Neural cell (in vitro differentiated cells): ENCODE results near the gene POLDIP2. TPM values are rescaled to one million over a fixed set of nuclear protein-coding genes. Genes with fewer than 3 reads are reported as not detected.

ENCODE experiments used
- H2AFZ ChIP-seq: fragments of 200-600, 300-800 bp; sonication (generic), shearing (Covaris generic); 2 replicates; pipeline ENCODE4 v1.6.0; 2014; ENCODE audit warnings: low read depth, mild to moderate bottlenecking, antibody characterized with exemption, low read length, moderate library complexity
- H3F3A ChIP-seq: fragments of 200-600 bp; shearing (Covaris generic); 2 replicates; pipeline ENCODE4 v1.6.1; 2016; ENCODE audit warnings: mild to moderate bottlenecking, moderate library complexity, mixed read lengths, antibody characterized with exemption, low read length; ENCODE audit not compliant: insufficient read depth, poor library complexity, severe bottlenecking
- H3K27ac ChIP-seq: fragments of 200-600, 300-800 bp; sonication (generic), shearing (Covaris generic); 2 replicates; pipeline ENCODE4 v1.5.1; 2014; ENCODE audit warnings: mild to moderate bottlenecking, low read length, moderate library complexity
- H3K27me3 ChIP-seq: fragments of 300-800, 200-600 bp; sonication (generic), shearing (Covaris generic); 2 replicates; pipeline ENCODE4 v1.6.0; 2014; ENCODE audit warnings: mild to moderate bottlenecking, low read depth, low read length, moderate library complexity; ENCODE audit not compliant: insufficient read depth
- H3K36me3 ChIP-seq: fragments of 300-800, 200-600 bp; sonication (generic), shearing (Covaris generic); 2 replicates; pipeline ENCODE4 v1.5.1; 2014; ENCODE audit warnings: mild to moderate bottlenecking, antibody characterized with exemption, low read length, moderate library complexity; ENCODE audit not compliant: insufficient read depth
- H3K4me2 ChIP-seq: fragments of 300-800, 200-600 bp; sonication (generic), shearing (Covaris generic); 2 replicates; pipeline ENCODE4 v1.6.0; 2014; ENCODE audit warnings: mild to moderate bottlenecking, low read length
- H3K4me3 ChIP-seq: fragments of 300-800, 200-600 bp; sonication (generic), shearing (Covaris generic); 2 replicates; pipeline ENCODE4 v1.5.1; 2014; ENCODE audit warnings: mild to moderate bottlenecking, low read length, moderate library complexity
- H3K79me2 ChIP-seq: fragments of 200-600 bp; shearing (Covaris generic); replicated peaks from 2 replicates; pipeline ENCODE4 v1.6.0; 2014; ENCODE audit warnings: mild to moderate bottlenecking, low read length, moderate library complexity; ENCODE audit not compliant: insufficient read depth
- H3K9ac ChIP-seq: fragments of 300-800, 200-600 bp; sonication (generic), shearing (Covaris generic); 2 replicates; pipeline ENCODE4 v1.6.1; 2016; ENCODE audit warnings: mild to moderate bottlenecking, low read length, mixed read lengths
- H3K9me2 ChIP-seq: fragments of 200-600 bp; shearing (Covaris generic); 2 replicates; pipeline ENCODE4 v1.6.1; 2016; ENCODE audit warnings: mild to moderate bottlenecking, low read length, mixed read lengths; ENCODE audit not compliant: insufficient read depth
- H3K9me3 ChIP-seq: fragments of 200-600, 300-800 bp; sonication (generic), shearing (Covaris generic); 2 replicates; pipeline ENCODE4 v1.6.1; 2016; ENCODE audit warnings: mild to moderate bottlenecking, mixed run types, low read length, moderate library complexity, mixed read lengths
- H4K20me1 ChIP-seq: fragments of 200-600 bp; shearing (Covaris generic); 2 replicates; pipeline ENCODE4 v1.6.1; 2016; ENCODE audit warnings: mild to moderate bottlenecking, mixed run types; ENCODE audit not compliant: insufficient read depth
- EP300 ChIP-seq: fragments of 450-650 bp; conservative IDR thresholded peaks from 2 replicates; pipeline ENCODE4 v1.6.1; 2014; ENCODE audit warnings: antibody characterized with exemption, mild to moderate bottlenecking, moderate library complexity; ENCODE audit not compliant: poor library complexity, severe bottlenecking
- EZH2 ChIP-seq: fragments of 200-600, 300-800 bp; shearing (Covaris generic), sonication (generic); IDR thresholded peaks from 2 replicates; pipeline ENCODE4 v1.6.1; 2014; ENCODE audit warnings: antibody characterized with exemption, low read length, borderline replicate concordance, mild to moderate bottlenecking; ENCODE audit not compliant: insufficient read depth, poor library complexity, severe bottlenecking
- MXI1 ChIP-seq: fragments of 450-650 bp; conservative IDR thresholded peaks from 2 replicates; pipeline ENCODE4 v1.6.1; 2014; ENCODE audit warnings: antibody characterized with exemption, mild to moderate bottlenecking; ENCODE audit not compliant: poor library complexity, severe bottlenecking
- POLR2AphosphoS5 ChIP-seq: IDR thresholded peaks from 2 replicates; pipeline ENCODE4 v1.6.1; 2012
- RAD21 ChIP-seq: fragments of 450-650 bp; conservative IDR thresholded peaks from 2 replicates; pipeline ENCODE4 v1.6.1; 2014; ENCODE audit warnings: antibody characterized with exemption, mild to moderate bottlenecking, moderate library complexity
- SMC3 ChIP-seq: fragments of 450-650 bp; conservative IDR thresholded peaks from 2 replicates; pipeline ENCODE4 v1.6.1; 2014; ENCODE audit warnings: antibody characterized with exemption, mild to moderate bottlenecking, moderate library complexity; ENCODE audit not compliant: poor library complexity
- TAF1 ChIP-seq: IDR thresholded peaks from 2 replicates; pipeline ENCODE4 v1.6.1; 2012; ENCODE audit warnings: low read depth
- polyA plus RNA-seq: library from polyadenylated mRNA; depleted of rRNA; stranded (reverse); fragments of >200 nt; gene quantifications from 2 replicates; pipeline ENCODE4 v1.2.3, GENCODE V29; 2014
- TF ChIP-seq, protein P1 (sequence below): IDR thresholded peaks from 2 replicates; pipeline ENCODE4 v1.6.1; 2012; ENCODE audit warnings: borderline replicate concordance
- TF ChIP-seq, protein P2 (sequence below): fragments of 450-650 bp; IDR thresholded peaks from 2 replicates; pipeline ENCODE4 v1.5.1; 2014; ENCODE audit warnings: antibody characterized with exemption, mild to moderate bottlenecking, moderate library complexity; ENCODE audit not compliant: poor library complexity, severe bottlenecking

Gene POLDIP2
- polyA plus RNA-seq, 1 donor from 2014 or later: 75.4 TPM

DNA sequence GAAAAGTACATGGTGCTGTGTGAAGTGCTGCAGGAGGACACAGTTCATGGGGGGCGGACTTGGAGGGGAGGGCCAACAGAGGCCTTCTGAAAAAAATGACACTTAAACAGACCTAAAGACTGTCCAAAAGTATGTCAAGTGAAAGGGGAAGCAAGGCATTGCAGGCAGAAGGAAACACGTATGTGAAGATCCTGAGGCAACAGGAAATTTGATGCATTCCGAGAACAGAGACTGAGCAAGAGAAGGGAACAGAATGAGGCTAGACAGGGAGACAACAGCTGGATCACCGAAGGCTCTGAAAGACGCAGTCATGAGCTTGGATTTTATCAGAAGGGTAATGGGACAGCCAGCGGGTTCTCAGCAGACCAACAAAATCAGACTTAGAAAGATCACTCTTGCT, 23.2 kb downstream of the POLDIP2 start:
- H3K9me3 ChIP-seq: no peaks in the 10 kb centered on the region
- peak overlapping the region; percentile 88 for H3K4me3 ChIP-seq
- H3F3A ChIP-seq: no peaks in the 10 kb centered on the region
- no peak overlapping the region for H2AFZ ChIP-seq
- H3K9me2 ChIP-seq: no peaks in the 10 kb centered on the region
- no peaks in the 10 kb centered on the region for H3K36me3 ChIP-seq
- H4K20me1 ChIP-seq: no peaks in the 10 kb centered on the region
- no peak for TF ChIP-seq POLR2AphosphoS5
- TF ChIP-seq, protein P1, sequence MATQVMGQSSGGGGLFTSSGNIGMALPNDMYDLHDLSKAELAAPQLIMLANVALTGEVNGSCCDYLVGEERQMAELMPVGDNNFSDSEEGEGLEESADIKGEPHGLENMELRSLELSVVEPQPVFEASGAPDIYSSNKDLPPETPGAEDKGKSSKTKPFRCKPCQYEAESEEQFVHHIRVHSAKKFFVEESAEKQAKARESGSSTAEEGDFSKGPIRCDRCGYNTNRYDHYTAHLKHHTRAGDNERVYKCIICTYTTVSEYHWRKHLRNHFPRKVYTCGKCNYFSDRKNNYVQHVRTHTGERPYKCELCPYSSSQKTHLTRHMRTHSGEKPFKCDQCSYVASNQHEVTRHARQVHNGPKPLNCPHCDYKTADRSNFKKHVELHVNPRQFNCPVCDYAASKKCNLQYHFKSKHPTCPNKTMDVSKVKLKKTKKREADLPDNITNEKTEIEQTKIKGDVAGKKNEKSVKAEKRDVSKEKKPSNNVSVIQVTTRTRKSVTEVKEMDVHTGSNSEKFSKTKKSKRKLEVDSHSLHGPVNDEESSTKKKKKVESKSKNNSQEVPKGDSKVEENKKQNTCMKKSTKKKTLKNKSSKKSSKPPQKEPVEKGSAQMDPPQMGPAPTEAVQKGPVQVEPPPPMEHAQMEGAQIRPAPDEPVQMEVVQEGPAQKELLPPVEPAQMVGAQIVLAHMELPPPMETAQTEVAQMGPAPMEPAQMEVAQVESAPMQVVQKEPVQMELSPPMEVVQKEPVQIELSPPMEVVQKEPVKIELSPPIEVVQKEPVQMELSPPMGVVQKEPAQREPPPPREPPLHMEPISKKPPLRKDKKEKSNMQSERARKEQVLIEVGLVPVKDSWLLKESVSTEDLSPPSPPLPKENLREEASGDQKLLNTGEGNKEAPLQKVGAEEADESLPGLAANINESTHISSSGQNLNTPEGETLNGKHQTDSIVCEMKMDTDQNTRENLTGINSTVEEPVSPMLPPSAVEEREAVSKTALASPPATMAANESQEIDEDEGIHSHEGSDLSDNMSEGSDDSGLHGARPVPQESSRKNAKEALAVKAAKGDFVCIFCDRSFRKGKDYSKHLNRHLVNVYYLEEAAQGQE: no peak
- no peak for TF ChIP-seq EP300
- TF ChIP-seq TAF1: no peak
- no peak for TF ChIP-seq MXI1
- TF ChIP-seq EZH2: no peak
- no peak for TF ChIP-seq RAD21
- TF ChIP-seq, protein P2, sequence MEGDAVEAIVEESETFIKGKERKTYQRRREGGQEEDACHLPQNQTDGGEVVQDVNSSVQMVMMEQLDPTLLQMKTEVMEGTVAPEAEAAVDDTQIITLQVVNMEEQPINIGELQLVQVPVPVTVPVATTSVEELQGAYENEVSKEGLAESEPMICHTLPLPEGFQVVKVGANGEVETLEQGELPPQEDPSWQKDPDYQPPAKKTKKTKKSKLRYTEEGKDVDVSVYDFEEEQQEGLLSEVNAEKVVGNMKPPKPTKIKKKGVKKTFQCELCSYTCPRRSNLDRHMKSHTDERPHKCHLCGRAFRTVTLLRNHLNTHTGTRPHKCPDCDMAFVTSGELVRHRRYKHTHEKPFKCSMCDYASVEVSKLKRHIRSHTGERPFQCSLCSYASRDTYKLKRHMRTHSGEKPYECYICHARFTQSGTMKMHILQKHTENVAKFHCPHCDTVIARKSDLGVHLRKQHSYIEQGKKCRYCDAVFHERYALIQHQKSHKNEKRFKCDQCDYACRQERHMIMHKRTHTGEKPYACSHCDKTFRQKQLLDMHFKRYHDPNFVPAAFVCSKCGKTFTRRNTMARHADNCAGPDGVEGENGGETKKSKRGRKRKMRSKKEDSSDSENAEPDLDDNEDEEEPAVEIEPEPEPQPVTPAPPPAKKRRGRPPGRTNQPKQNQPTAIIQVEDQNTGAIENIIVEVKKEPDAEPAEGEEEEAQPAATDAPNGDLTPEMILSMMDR: no peak
- no peak for TF ChIP-seq SMC3
- no peak overlapping the region for H3K27ac ChIP-seq
- peaks cover 48% of the 10 kb centered on the region for H3K79me2 ChIP-seq
- no peaks in the 10 kb centered on the region for H3K27me3 ChIP-seq
- H3K9ac ChIP-seq: peak overlapping the region; percentile 87
- peak overlapping the region; percentile 99 for H3K4me2 ChIP-seq

DNA sequence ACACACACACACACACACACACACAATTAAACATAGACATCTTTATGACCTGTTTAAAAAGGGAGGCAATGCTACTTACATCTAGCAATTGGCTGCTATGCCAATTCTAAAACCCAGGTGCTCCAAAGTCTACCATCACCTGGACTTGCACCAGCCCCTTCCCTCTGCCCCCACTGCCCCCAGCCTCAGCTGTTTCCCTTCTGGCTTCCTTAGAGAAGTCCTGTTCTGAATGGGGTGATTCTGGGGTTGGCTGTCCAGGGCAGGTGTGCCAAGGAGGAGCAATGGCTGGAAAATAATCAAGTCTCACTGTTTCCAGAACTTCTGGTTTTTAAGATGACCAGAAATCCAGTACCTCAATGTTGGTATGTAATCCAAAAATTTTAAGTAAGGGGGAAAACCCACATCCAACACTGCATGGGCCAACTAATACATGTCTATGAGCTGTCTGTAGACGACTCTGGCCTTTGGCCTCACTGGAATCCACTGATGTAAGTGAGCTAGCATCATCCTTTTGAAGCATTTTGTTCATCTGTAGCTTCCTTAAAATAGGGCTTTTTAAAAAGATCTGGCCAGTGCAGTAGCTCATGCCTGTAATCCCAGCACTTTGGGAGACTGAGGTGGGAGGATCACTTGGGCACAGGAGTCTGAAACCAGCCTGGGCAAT, 24.1 kb downstream of the POLDIP2 start:
- no peak overlapping the region for H3K27ac ChIP-seq
- H2AFZ ChIP-seq: no peak overlapping the region
- no peaks in the 10 kb centered on the region for H3K9me3 ChIP-seq
- H3F3A ChIP-seq: no peaks in the 10 kb centered on the region
- H3K79me2 ChIP-seq: peaks cover 42% of the 10 kb centered on the region
- no peaks in the 10 kb centered on the region for H3K9me2 ChIP-seq
- H3K4me2 ChIP-seq: no peak overlapping the region
- no peaks in the 10 kb centered on the region for H3K27me3 ChIP-seq
- TF ChIP-seq, protein P1: no peak
- TF ChIP-seq SMC3: no peak
- TF ChIP-seq, protein P2: no peak
- H4K20me1 ChIP-seq: no peaks in the 10 kb centered on the region
- no peaks in the 10 kb centered on the region for H3K36me3 ChIP-seq
- no peak overlapping the region for H3K9ac ChIP-seq
- peak overlapping the region; percentile 88 for H3K4me3 ChIP-seq
